ENCODE measurements around the gene CAPN3. TPM values are rescaled to one million over a fixed set of nuclear protein-coding genes. Genes with fewer than 3 reads are reported as not detected.

The CAPN3 gene
- total and polyA plus RNA-seq, 2 experiments from 2014 or later = 0.84 to 1.1 TPM

DNA sequence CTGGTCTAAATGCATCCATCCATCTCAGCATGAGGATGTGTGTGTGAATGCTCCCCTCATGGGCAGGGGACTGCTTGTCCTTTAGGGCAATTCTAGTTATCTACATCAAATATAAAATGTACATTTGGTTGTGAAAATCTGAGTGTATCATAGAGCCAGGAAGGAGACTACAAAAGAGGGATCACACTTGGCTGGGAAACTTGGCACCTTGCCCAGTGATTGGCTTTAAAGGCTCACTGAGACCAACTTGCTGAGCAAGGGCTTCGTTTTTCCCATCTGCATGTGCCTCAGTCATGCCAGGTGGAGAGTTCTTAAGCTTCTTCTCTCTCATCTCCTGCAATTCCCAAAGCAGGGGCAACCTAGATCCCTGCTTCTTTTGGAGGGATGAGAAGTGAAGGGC, 5.2 kb downstream of the CAPN3 start:
- Mint-ChIP-seq H3K36me3 (ENCODE audit: low read depth) (peaks cover 6% of the 10 kb centered on the region), H3K27me3 (ENCODE audit: insufficient read depth, low read depth, poor library complexity) (peaks cover 7% of the 10 kb centered on the region), H3K27ac (no peak overlapping the region), H3K4me3 (no peak overlapping the region), H3K9me3 (peaks cover 14% of the 10 kb centered on the region), H3K4me1 (peaks cover 20% of the 10 kb centered on the region)
- Histone ChIP-seq H3K27ac (ENCODE audit: low read depth) (no peak overlapping the region), H3K4me2 (no peak overlapping the region), H3K4me3 (no peak overlapping the region), H3K9me2 (ENCODE audit: insufficient read depth) (peaks cover 31% of the 10 kb centered on the region), H3K36me3 (ENCODE audit: insufficient read depth) (no peaks in the 10 kb centered on the region; the same call in 1 of the 2 replicates), H2AFZ (no peak overlapping the region), H3F3A (replicated peaks; ENCODE audit: low read depth) (no peaks in the 10 kb centered on the region), H4K20me1 (replicated peaks; ENCODE audit: insufficient read depth) (no peaks in the 10 kb centered on the region), H3K4me1 (ENCODE audit: insufficient read depth) (peaks cover 24% of the 10 kb centered on the region), H3K79me2 (replicated peaks; ENCODE audit: insufficient read depth) (no peaks in the 10 kb centered on the region), H3K27me3 (ENCODE audit: insufficient read depth) (no peaks in the 10 kb centered on the region)
- no peak for DNase-seq (ENCODE audit: low spot score)
- no peak for ATAC-seq
- no peak for TF ChIP-seq STAT1 (IDR thresholded peaks at IDR 0.05; ENCODE audit: unreplicated experiment)
- TF ChIP-seq REST (IDR thresholded peaks at IDR 0.05; ENCODE audit: unreplicated experiment) = no peak
- TF ChIP-seq POLR2AphosphoS5 (IDR thresholded peaks at IDR 0.05; ENCODE audit: low read depth) = no peak
- no peak for TF ChIP-seq CTCF (conservative IDR thresholded peaks at IDR 0.05; ENCODE audit: low read depth in 2 of 2)
- no peak for TF ChIP-seq ZNF462 (CRISPR knock-in tag; IDR thresholded peaks at IDR 0.05)
- no peak for TF ChIP-seq CREB1 (CRISPR knock-in tag; IDR thresholded peaks at IDR 0.05; ENCODE audit: low read depth)
- TF ChIP-seq, protein P1, sequence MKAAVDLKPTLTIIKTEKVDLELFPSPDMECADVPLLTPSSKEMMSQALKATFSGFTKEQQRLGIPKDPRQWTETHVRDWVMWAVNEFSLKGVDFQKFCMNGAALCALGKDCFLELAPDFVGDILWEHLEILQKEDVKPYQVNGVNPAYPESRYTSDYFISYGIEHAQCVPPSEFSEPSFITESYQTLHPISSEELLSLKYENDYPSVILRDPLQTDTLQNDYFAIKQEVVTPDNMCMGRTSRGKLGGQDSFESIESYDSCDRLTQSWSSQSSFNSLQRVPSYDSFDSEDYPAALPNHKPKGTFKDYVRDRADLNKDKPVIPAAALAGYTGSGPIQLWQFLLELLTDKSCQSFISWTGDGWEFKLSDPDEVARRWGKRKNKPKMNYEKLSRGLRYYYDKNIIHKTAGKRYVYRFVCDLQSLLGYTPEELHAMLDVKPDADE (IDR thresholded peaks at IDR 0.05) = no peak
- TF ChIP-seq EZH2 (IDR thresholded peaks at IDR 0.05; ENCODE audit: low read depth, unreplicated experiment) = no peak
- no peak for TF ChIP-seq EZH2phosphoT487 (IDR thresholded peaks at IDR 0.05; ENCODE audit: unreplicated experiment)
- no peak for TF ChIP-seq ZNF331 (CRISPR knock-in tag; IDR thresholded peaks at IDR 0.05; ENCODE audit: low read depth)
- TF ChIP-seq ZNF114 (CRISPR knock-in tag; IDR thresholded peaks at IDR 0.05) = no peak
- TF ChIP-seq JUNB (IDR thresholded peaks at IDR 0.05; ENCODE audit: unreplicated experiment) = no peak
- no peak for TF ChIP-seq NANOG (IDR thresholded peaks at IDR 0.05; ENCODE audit: borderline replicate concordance)

Measured in GM23338 (cell line).